IMR-90 (cell line): ENCODE measurements around the gene SPATA13. TPM values are rescaled to one million over a fixed set of nuclear protein-coding genes. Genes with fewer than 3 reads are reported as not detected.

Experiments used
- ATAC-seq: fragments of 200-7000 bp; cut with Tn5 transposase; 2 replicates; pipeline ENCODE4 v1.9.1; 2020; ENCODE audit warnings: low read depth, mild to moderate bottlenecking, moderate library complexity
- BruUV-seq: library from RNA; stranded (reverse); fragments of 400-500 nt; replicated peaks from 2 replicates; lab custom pipeline; 2021; lab: Mats Ljungman, UMichigan
- CTCF ChIA-PET: fragments of 300-600 bp; formaldehyde crosslinking; extraction: SDS; loops from one replicate; lab custom pipeline; 2021; ENCODE audit warnings: antibody characterized with exemption; lab: Yijun Ruan, JAX
- POLR2A ChIA-PET: fragments of 300-600 bp; sonication (Branson Sonifier 250); formaldehyde crosslinking; loops from one replicate; lab custom pipeline; 2022; ENCODE audit warnings: antibody characterized with exemption; ENCODE audit not compliant: unreplicated experiment; lab: Charles Lee
- DNase-seq: peaks from one replicate; pipeline ENCODE4 v3.0.0; 2013
- H2AFZ ChIP-seq: replicated peaks from 2 replicates; pipeline ENCODE3; 2013; ENCODE audit warnings: low read length, mild to moderate bottlenecking; ENCODE audit not compliant: poor library complexity
- H2AK5ac ChIP-seq: 2 replicates; pipeline ENCODE4 v1.6.1; 2013; ENCODE audit warnings: low read depth, low read length, inconsistent platforms
- H2AK9ac ChIP-seq: replicated peaks from 2 replicates; pipeline ENCODE3; 2013; ENCODE audit warnings: mild to moderate bottlenecking, low read depth, low read length, moderate library complexity; ENCODE audit not compliant: poor library complexity
- H2BK120ac ChIP-seq: 2 replicates; pipeline ENCODE4 v1.6.1; 2013; ENCODE audit warnings: low read depth, low read length, inconsistent platforms
- H2BK15ac ChIP-seq: 3 replicates; pipeline ENCODE4 v1.6.1; 2013; ENCODE audit warnings: low read depth, low read length, inconsistent platforms
- H2BK20ac ChIP-seq: 2 replicates; pipeline ENCODE4 v1.6.1; 2013; ENCODE audit warnings: low read depth, mild to moderate bottlenecking, inconsistent platforms, low read length, moderate library complexity
- H2BK5ac ChIP-seq: 2 replicates; pipeline ENCODE4 v1.6.1; 2013; ENCODE audit warnings: mild to moderate bottlenecking, low read depth, low read length, inconsistent platforms; ENCODE audit not compliant: poor library complexity, severe bottlenecking
- H3K14ac ChIP-seq: replicated peaks from 2 replicates; pipeline ENCODE4 v1.6.1; 2013; ENCODE audit warnings: low read depth, low read length, inconsistent platforms
- H3K18ac ChIP-seq: 2 replicates; pipeline ENCODE4 v1.6.1; 2013; ENCODE audit warnings: low read depth, low read length, control low read depth
- H3K23ac ChIP-seq: 2 replicates; pipeline ENCODE4 v1.6.1; 2013; ENCODE audit warnings: low read depth, low read length, inconsistent platforms
- H3K27ac ChIP-seq: 2 replicates; pipeline ENCODE4 v1.5.1; 2013; ENCODE audit warnings: mild to moderate bottlenecking, control low read depth, low read length; ENCODE audit not compliant: insufficient read depth
- H3K27me3 ChIP-seq: 2 replicates; pipeline ENCODE4 v1.6.1; 2013; ENCODE audit warnings: low read length; ENCODE audit not compliant: control insufficient read depth, insufficient read depth
- H3K36me3 ChIP-seq: 2 replicates; pipeline ENCODE4 v1.6.1; 2013; ENCODE audit warnings: low read length, mixed read lengths; ENCODE audit not compliant: control insufficient read depth, insufficient read depth
- H3K4ac ChIP-seq: 2 replicates; pipeline ENCODE4 v1.6.1; 2013; ENCODE audit warnings: low read depth, low read length, inconsistent platforms
- H3K4me1 ChIP-seq: 2 replicates; pipeline ENCODE4 v1.6.1; 2013; ENCODE audit warnings: low read length, mixed read lengths; ENCODE audit not compliant: control insufficient read depth, insufficient read depth
- H3K4me2 ChIP-seq: 2 replicates; pipeline ENCODE4 v1.6.1; 2013; ENCODE audit warnings: low read depth, mild to moderate bottlenecking, control low read depth, low read length, moderate library complexity
- H3K4me3 ChIP-seq: 2 replicates; pipeline ENCODE4 v1.5.1; 2013; ENCODE audit warnings: low read depth, mild to moderate bottlenecking, control low read depth, low read length, moderate library complexity; ENCODE audit not compliant: insufficient read depth
- H3K56ac ChIP-seq: 2 replicates; pipeline ENCODE4 v1.6.1; 2013; ENCODE audit warnings: low read length, inconsistent platforms; ENCODE audit not compliant: insufficient read depth; ENCODE audit errors: extremely low read depth
- H3K79me1 ChIP-seq, 2 experiments: 2 replicates each; pipeline ENCODE4 v1.6.1; 2013; ENCODE audit warnings: low read length in 2 of 2, inconsistent platforms in 1 of 2, low read depth in 1 of 2
- H3K9ac ChIP-seq: 2 replicates; pipeline ENCODE4 v1.6.1; 2013; ENCODE audit warnings: low read depth, low read length, control low read depth
- H3K9me1 ChIP-seq: 2 replicates; pipeline ENCODE4 v1.6.1; 2013; ENCODE audit warnings: low read length, inconsistent platforms; ENCODE audit not compliant: insufficient read depth
- H3K9me3 ChIP-seq: 2 replicates; pipeline ENCODE4 v1.6.1; 2013; ENCODE audit warnings: low read length; ENCODE audit not compliant: control insufficient read depth, insufficient read depth
- H4K20me1 ChIP-seq: 2 replicates; pipeline ENCODE4 v1.6.1; 2013; ENCODE audit warnings: low read length, inconsistent platforms; ENCODE audit not compliant: insufficient read depth
- H4K5ac ChIP-seq: 2 replicates; pipeline ENCODE4 v1.6.1; 2013; ENCODE audit warnings: mild to moderate bottlenecking, low read depth, low read length, control low read depth
- H4K8ac ChIP-seq, 2 experiments: 2 replicates each; pipeline ENCODE4 v1.6.1; 2013; ENCODE audit warnings: low read depth in 2 of 2, low read length in 2 of 2, control low read depth in 1 of 2, inconsistent platforms in 1 of 2
- H4K91ac ChIP-seq: 2 replicates; pipeline ENCODE4 v1.6.1; 2013; ENCODE audit warnings: low read depth, low read length, inconsistent platforms; ENCODE audit not compliant: insufficient read depth
- POLR2A ChIP-seq: IDR thresholded peaks from 2 replicates; pipeline ENCODE4 v1.6.1; 2012; ENCODE audit warnings: mild to moderate bottlenecking, low read depth, low read length
- RFX5 ChIP-seq: IDR thresholded peaks from 2 replicates; pipeline ENCODE4 v1.8.0; 2012; ENCODE audit warnings: low read depth, mild to moderate bottlenecking, low read length, moderate library complexity
- USF2 ChIP-seq: fragments of 150-350 bp; IDR thresholded peaks from 2 replicates; pipeline ENCODE4 v1.6.1; 2017; ENCODE audit warnings: mild to moderate bottlenecking, antibody characterized with exemption, low read length, low read depth
- WGBS, 2 experiments: methylation state at CpG; one replicate each; pipeline versions ENCODE4 v1.1.5 to v1.1.7; 2013; ENCODE audit warnings: missing lambda C conversion rate in 2 of 2; ENCODE audit not compliant: insufficient read length in 1 of 2; ENCODE audit errors: extremely low coverage in 2 of 2; 5-methylcytosine and 5-hydroxymethylcytosine counted together
- dilution Hi-C: fragments of 300-500 bp; cut with HindIII; formaldehyde crosslinking; loops from one replicate; pipeline ENCODE4 v1.14.3; 2018; ENCODE audit warnings: low sequenced_read_pairs; ENCODE audit not compliant: unreplicated experiment
- in situ Hi-C: fragments of 300-500 bp; cut with MboI; formaldehyde crosslinking; loops from 3 replicates; pipeline ENCODE4 v1.14.3; 2019; ENCODE audit warnings: low sequenced_read_pairs, inconsistent platforms, mixed read lengths
- intact Hi-C: fragments of 100-400 bp; cut with micrococcal nuclease; formaldehyde crosslinking; loops from 2 replicates; pipeline ENCODE4 v1.10.0; 2022
- polyA plus RNA-seq, 3 experiments: library from polyadenylated mRNA; depleted of rRNA; stranded (reverse); fragments of >200 nt; gene quantifications; 2 replicates each; pipeline ENCODE4 v1.2.3, GENCODE V29; 2012; ENCODE audit warnings: low replicate concordance in 1 of 3
- total RNA-seq: library from RNA; depleted of rRNA; stranded (reverse); fragments of >200 nt; gene quantifications from 2 replicates; pipeline ENCODE4 v1.2.3, GENCODE V29; 2012

Gene SPATA13
- total and polyA plus RNA-seq, 2 of the 4 experiments (the other 2 are of a cell fraction): 10.5 to 12.5 TPM

- Histone ChIP-seq H3K4me1 (peaks cover 6% of the 10 kb centered on the region; the same call in 1 of the 2 replicates), H3K23ac (no peak overlapping the region), H4K20me1 (no peaks in the 10 kb centered on the region), H3K4ac (no peak overlapping the region), H2AFZ (no peak overlapping the region), H3K14ac (no peak overlapping the region), H2BK20ac (no peak overlapping the region), H3K9me3 (no peaks in the 10 kb centered on the region), H2BK5ac (no peak overlapping the region), H4K5ac (no peak overlapping the region), H2BK15ac (no peak overlapping the region), H3K56ac (no peak overlapping the region), H3K9ac (no peak overlapping the region), H3K27me3 (no peaks in the 10 kb centered on the region), H4K8ac (no peak overlapping the region), H4K91ac (no peak overlapping the region), H2AK5ac (no peak overlapping the region), H3K27ac (no peak overlapping the region), H2BK120ac (no peak overlapping the region), H3K9me1 (0 out of 2 replicates have a peak, but pooled peaks cover 5% of the 10 kb centered on the region), H2AK9ac (no peak overlapping the region), H3K18ac (no peak overlapping the region), H3K79me1 (no peaks in the 10 kb centered on the region), H3K4me3 (no peak overlapping the region), H3K4me2 (no peak overlapping the region), H3K36me3 (no peaks in the 10 kb centered on the region)
- intact Hi-C loops (no loop called here), dilution Hi-C loops (no loop called here), in situ Hi-C loops (no loop called here)
- WGBS, 2 experiments: 100% methylated on average over 2 of the region's 6 CpGs; no CpG with 5 or more reads in 1 of the 2 experiments
- ChIA-PET POLR2A (no interaction called here), CTCF (no interaction called here)
- TF ChIP-seq USF2 (peak; percentile 38; the same call in 1 of the 2 replicates), RFX5 (no peak), POLR2A (no peak)
- BruUV-seq: no TSS peak
- no peak for ATAC-seq
- DNase-seq: no peak
Observed at GRCh38 chr13:24116131-24116530, 44.4 kb upstream of the SPATA13 start.
